Measurements from ENCODE around the gene TMUB2.

- no peak for TF ChIP-seq CTCF (IDR thresholded peaks at IDR 0.05)
- no peak for TF ChIP-seq POLR2A (IDR thresholded peaks at IDR 0.05)
Measured at GRCh38 chr17:44184212-44184810, 2.5 kb upstream of the TMUB2 start.
